Ishikawa (cell line): Measurements from ENCODE around the gene IFT74.

Experiments used
- CEBPB ChIP-seq: IDR thresholded peaks from 2 replicates; pipeline ENCODE4 v1.6.1; 2012
- CREB1 ChIP-seq: IDR thresholded peaks from 2 replicates; pipeline ENCODE4 v1.6.1; 2012; ENCODE audit warnings: low read depth
- EGR1 ChIP-seq: IDR thresholded peaks from 2 replicates; pipeline ENCODE4 v1.6.1; 2012
- EP300 ChIP-seq: IDR thresholded peaks from 2 replicates; pipeline ENCODE4 v1.6.1; 2012; ENCODE audit warnings: borderline replicate concordance
- FOXM1 ChIP-seq: IDR thresholded peaks from 2 replicates; pipeline ENCODE4 v1.6.1; 2012; ENCODE audit warnings: low read depth, borderline replicate concordance
- NFIC ChIP-seq: IDR thresholded peaks from 2 replicates; pipeline ENCODE4 v1.6.1; 2012
- RAD21 ChIP-seq: IDR thresholded peaks from 2 replicates; pipeline ENCODE4 v1.6.1; 2012; ENCODE audit warnings: low read depth
- TAF1 ChIP-seq: IDR thresholded peaks from 2 replicates; pipeline ENCODE4 v1.6.1; 2012; ENCODE audit warnings: low read depth, mild to moderate bottlenecking
- TCF12 ChIP-seq: IDR thresholded peaks from 2 replicates; pipeline ENCODE4 v1.6.1; 2012; ENCODE audit warnings: low read depth
- TEAD4 ChIP-seq: IDR thresholded peaks from 2 replicates; pipeline ENCODE4 v1.6.1; 2012
- USF1 ChIP-seq: IDR thresholded peaks from 2 replicates; pipeline ENCODE4 v1.6.1; 2012
- YY1 ChIP-seq: IDR thresholded peaks from 2 replicates; pipeline ENCODE4 v1.6.1; 2012; ENCODE audit warnings: low read depth
- ZBTB7A ChIP-seq: IDR thresholded peaks from 2 replicates; pipeline ENCODE4 v1.6.1; 2012; ENCODE audit warnings: low read depth
- TF ChIP-seq, protein P1 (sequence below): IDR thresholded peaks from 2 replicates; pipeline ENCODE4 v1.6.1; 2012
- TF ChIP-seq, protein P2 (sequence below): IDR thresholded peaks from 2 replicates; pipeline ENCODE4 v1.6.1; 2012; ENCODE audit warnings: low read depth, mild to moderate bottlenecking

Gene IFT74

GRCh38 chr9:26940779-26941178 is 15.4 kb upstream of the IFT74 start:
- no peak for TF ChIP-seq FOXM1
- TF ChIP-seq TAF1, result no peak
- TF ChIP-seq ZBTB7A, result no peak
- TF ChIP-seq EGR1, result no peak
- no peak for TF ChIP-seq RAD21
- TF ChIP-seq TEAD4, result no peak
- no peak for TF ChIP-seq EP300
- TF ChIP-seq USF1, result no peak
- TF ChIP-seq CREB1, result no peak

- no peak for TF ChIP-seq TAF1
- TF ChIP-seq USF1, result no peak
- TF ChIP-seq NFIC, result no peak
- TF ChIP-seq TEAD4, result no peak
These were observed 10.6 kb upstream of the IFT74 start for GRCh38 chr9:26945591-26945990.

- TF ChIP-seq, protein P1, sequence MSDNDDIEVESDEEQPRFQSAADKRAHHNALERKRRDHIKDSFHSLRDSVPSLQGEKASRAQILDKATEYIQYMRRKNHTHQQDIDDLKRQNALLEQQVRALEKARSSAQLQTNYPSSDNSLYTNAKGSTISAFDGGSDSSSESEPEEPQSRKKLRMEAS, result peak; percentile 51
- TF ChIP-seq CREB1, result peak; percentile 97
- no peak for TF ChIP-seq EP300
- peak; percentile 68 for TF ChIP-seq NFIC
- peak; percentile 82 for TF ChIP-seq TAF1
- TF ChIP-seq RAD21, result no peak
- TF ChIP-seq TCF12, result no peak; the same call in none of the 2 replicates
- TF ChIP-seq CEBPB, result no peak
- TF ChIP-seq TEAD4, result 0 out of 2 replicates have a peak, but pooled peaks have one; percentile 43
- no peak; the same call in 1 of the 2 replicates for TF ChIP-seq EGR1
- peak; percentile 55; the same call in 1 of the 2 replicates for TF ChIP-seq ZBTB7A
- no peak for TF ChIP-seq FOXM1
- TF ChIP-seq USF1, result no peak
- TF ChIP-seq, protein P2, sequence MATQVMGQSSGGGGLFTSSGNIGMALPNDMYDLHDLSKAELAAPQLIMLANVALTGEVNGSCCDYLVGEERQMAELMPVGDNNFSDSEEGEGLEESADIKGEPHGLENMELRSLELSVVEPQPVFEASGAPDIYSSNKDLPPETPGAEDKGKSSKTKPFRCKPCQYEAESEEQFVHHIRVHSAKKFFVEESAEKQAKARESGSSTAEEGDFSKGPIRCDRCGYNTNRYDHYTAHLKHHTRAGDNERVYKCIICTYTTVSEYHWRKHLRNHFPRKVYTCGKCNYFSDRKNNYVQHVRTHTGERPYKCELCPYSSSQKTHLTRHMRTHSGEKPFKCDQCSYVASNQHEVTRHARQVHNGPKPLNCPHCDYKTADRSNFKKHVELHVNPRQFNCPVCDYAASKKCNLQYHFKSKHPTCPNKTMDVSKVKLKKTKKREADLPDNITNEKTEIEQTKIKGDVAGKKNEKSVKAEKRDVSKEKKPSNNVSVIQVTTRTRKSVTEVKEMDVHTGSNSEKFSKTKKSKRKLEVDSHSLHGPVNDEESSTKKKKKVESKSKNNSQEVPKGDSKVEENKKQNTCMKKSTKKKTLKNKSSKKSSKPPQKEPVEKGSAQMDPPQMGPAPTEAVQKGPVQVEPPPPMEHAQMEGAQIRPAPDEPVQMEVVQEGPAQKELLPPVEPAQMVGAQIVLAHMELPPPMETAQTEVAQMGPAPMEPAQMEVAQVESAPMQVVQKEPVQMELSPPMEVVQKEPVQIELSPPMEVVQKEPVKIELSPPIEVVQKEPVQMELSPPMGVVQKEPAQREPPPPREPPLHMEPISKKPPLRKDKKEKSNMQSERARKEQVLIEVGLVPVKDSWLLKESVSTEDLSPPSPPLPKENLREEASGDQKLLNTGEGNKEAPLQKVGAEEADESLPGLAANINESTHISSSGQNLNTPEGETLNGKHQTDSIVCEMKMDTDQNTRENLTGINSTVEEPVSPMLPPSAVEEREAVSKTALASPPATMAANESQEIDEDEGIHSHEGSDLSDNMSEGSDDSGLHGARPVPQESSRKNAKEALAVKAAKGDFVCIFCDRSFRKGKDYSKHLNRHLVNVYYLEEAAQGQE, result no peak
- TF ChIP-seq YY1, result peak; percentile 89
These were observed 9.2 kb upstream of the IFT74 start, which contains the start of gene PLAA for GRCh38 chr9:26946753-26947727. TSS of gene PLAA (minus strand) at chr9:26947242. CDS start at chr9:26947045, 197 bp downstream.

DNA sequence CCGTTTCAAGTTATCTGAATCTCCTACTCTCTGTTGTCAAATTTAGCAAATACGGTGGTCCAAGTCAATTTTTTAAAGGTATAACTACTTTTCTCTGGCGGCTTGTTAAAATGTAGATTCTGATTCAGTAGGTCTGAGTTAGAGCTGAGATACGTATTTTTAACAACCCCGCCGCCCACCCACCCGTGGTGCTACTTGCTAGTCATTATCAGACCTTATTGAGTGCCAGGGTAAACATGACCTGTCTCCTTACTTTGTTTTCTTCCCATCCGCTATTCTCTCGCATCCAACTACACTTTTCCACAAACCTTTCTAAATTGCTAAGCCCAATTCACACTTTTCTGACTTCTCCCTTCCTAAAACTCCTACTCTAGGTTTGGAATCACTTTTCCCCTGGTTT is 8.5 kb upstream of the IFT74 start:
- TF ChIP-seq TEAD4, result no peak
- TF ChIP-seq CEBPB, result no peak
- TF ChIP-seq FOXM1, result no peak
- TF ChIP-seq EGR1, result no peak
- TF ChIP-seq ZBTB7A, result no peak
- TF ChIP-seq EP300, result no peak
- no peak for TF ChIP-seq USF1
- TF ChIP-seq, protein P2, result no peak
- no peak for TF ChIP-seq TAF1
- TF ChIP-seq RAD21, result no peak
- no peak for TF ChIP-seq YY1
- TF ChIP-seq, protein P1, result no peak
- no peak for TF ChIP-seq CREB1
- TF ChIP-seq TCF12, result no peak
- TF ChIP-seq NFIC, result no peak

DNA sequence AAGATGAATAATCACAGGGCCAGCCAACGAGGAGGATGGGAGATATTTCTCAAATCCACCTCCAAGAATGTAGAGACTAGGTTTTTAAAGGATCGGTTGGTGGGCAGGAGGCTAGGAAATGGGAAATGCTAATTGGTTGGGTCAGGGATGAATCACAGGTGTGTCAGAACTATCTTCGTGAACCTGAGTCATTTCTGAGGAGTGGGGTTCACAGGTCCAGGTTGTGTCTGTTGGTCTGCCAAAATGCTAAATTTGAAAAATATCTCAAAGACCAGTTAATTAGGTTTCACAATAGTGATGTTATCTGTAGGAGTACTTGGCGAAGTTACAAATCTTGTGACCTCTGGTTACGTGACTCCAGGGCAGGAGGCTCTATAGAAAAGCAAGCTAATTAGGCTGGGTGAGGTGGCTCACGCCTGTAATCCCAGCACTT is 6.6 kb upstream of the IFT74 start:
- TF ChIP-seq NFIC (no peak), ZBTB7A (no peak), CEBPB (no peak), USF1 (no peak), RAD21 (no peak), YY1 (no peak), FOXM1 (no peak), TAF1 (no peak), EGR1 (no peak), TEAD4 (no peak), CREB1 (no peak)
- TF ChIP-seq, protein P2, result no peak
- TF ChIP-seq, protein P1, result no peak
